ENCODE measurements around the gene TRMT6. TPM values are rescaled to one million over a fixed set of nuclear protein-coding genes. Genes with fewer than 3 reads are reported as not detected.
A peak's percentile ranks its signal among the peaks of the same experiment; 100 is the strongest.

TRMT6 gene
- total RNA-seq, 4 donors from 2014 or later = 4.9 to 13.6 (median 8.6) TPM

DNA sequence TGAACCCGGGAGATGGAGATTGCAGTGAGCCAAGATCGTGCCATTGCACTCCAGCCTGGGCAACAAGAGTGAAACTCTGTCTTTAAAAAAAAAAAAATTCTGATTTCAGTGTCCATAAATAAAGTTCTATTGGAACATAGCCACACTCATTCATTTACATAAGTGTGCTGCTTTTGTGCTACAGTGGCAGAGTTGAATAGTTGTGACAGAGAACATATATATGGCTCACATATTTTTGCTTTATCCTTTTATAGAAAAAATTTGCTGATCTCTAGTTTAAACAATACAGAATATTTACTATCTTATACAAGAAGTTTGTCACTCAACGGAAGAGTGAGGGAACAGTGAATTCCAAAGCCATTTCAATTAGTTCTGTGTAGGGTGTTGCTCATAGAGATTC is 18.1 kb upstream of the TRMT6 start:
- H3K27me3 ChIP-seq = no peaks in the 10 kb centered on the region
- WGBS, 2 donors = 84 to 88% methylated on average over 3 of the region's 3 CpGs
- H3K4me3 ChIP-seq = no peak overlapping the region
- TF ChIP-seq POLR2A (IDR thresholded peaks at IDR 0.05) (no peak), EP300 (IDR thresholded peaks at IDR 0.05) (no peak)
- TF ChIP-seq, protein P1, sequence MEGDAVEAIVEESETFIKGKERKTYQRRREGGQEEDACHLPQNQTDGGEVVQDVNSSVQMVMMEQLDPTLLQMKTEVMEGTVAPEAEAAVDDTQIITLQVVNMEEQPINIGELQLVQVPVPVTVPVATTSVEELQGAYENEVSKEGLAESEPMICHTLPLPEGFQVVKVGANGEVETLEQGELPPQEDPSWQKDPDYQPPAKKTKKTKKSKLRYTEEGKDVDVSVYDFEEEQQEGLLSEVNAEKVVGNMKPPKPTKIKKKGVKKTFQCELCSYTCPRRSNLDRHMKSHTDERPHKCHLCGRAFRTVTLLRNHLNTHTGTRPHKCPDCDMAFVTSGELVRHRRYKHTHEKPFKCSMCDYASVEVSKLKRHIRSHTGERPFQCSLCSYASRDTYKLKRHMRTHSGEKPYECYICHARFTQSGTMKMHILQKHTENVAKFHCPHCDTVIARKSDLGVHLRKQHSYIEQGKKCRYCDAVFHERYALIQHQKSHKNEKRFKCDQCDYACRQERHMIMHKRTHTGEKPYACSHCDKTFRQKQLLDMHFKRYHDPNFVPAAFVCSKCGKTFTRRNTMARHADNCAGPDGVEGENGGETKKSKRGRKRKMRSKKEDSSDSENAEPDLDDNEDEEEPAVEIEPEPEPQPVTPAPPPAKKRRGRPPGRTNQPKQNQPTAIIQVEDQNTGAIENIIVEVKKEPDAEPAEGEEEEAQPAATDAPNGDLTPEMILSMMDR (IDR thresholded peaks at IDR 0.05) = no peak
- H3K9me3 ChIP-seq = no peaks in the 10 kb centered on the region
- no peak overlapping the region for H3K27ac ChIP-seq
- no peaks in the 10 kb centered on the region for H3K4me1 ChIP-seq
- no peak for DNase-seq (ENCODE audit: low spot score in 2 of 2)
- peaks cover 0 to 55% (median 0%) of the 10 kb centered on the region in 3 donors for H3K36me3 ChIP-seq

DNA sequence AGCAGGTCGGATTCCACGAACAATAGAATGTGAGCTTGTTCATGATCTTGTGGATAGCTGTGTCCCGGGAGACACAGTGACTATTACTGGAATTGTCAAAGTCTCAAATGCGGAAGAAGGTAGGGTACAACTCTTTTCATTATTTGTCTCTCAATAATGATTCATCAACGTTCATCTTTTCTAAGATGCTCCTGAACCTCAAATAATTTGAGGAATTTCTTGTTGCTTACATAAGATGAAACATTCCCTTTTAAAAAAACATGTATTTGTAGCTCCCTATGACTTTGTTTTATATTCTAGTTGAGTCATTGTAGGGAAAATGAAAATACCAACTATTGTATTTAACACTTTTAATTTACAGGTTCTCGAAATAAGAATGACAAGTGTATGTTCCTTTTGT is 17.1 kb upstream of the TRMT6 start:
- Histone ChIP-seq H3K9me3 (no peaks in the 10 kb centered on the region), H3K27ac (no peak overlapping the region), H3K4me1 (no peaks in the 10 kb centered on the region), H3K27me3 (no peaks in the 10 kb centered on the region), H3K36me3 (peaks cover 0 to 58% (median 0%) of the 10 kb centered on the region in 3 donors), H3K4me3 (no peak overlapping the region)
- 94 to 95% methylated on average over 6 of the region's 6 CpGs for WGBS, 2 donors
- DNase-seq (ENCODE audit: low spot score in 2 of 2) = no peak
- TF ChIP-seq, protein P1 (IDR thresholded peaks at IDR 0.05) = no peak
- TF ChIP-seq EP300 (IDR thresholded peaks at IDR 0.05) (no peak), POLR2A (IDR thresholded peaks at IDR 0.05) (no peak)

DNA sequence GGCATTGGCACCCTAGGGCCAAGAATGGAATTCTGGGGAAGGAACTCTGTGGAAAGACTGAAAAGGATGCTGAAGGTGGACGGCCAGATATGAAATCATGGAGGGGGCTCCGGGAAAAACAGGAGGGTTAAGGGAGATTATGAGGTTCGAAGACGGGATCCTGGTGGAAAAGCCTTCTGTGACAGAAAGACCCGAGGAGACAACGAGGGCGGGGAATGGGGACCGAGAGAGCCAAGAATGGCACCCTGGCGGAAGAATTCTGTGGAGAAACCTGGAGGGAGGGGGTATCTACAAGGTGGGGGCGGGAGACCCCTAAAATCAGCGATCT is 426 bp downstream of the TRMT6 start:
- H3K4me3 ChIP-seq = peak overlapping the region; percentile 54 to 78 (median 61)
- H3K27ac ChIP-seq = peak overlapping the region in 3 of 4 donors; percentile 57 to 78 (median 71)
- H3K36me3 ChIP-seq = peaks cover 0 to 57% (median 6%) of the 10 kb centered on the region in 3 donors
- WGBS, 2 donors = 1% methylated on average over 11 of the region's 11 CpGs
- H3K27me3 ChIP-seq = no peaks in the 10 kb centered on the region
- H3K4me1 ChIP-seq = peaks cover 0 to 32% (median 13%) of the 10 kb centered on the region in 4 donors
- no peak for DNase-seq (ENCODE audit: low spot score in 2 of 2)
- no peaks in the 10 kb centered on the region for H3K9me3 ChIP-seq
- no peak for TF ChIP-seq POLR2A (IDR thresholded peaks at IDR 0.05)
- TF ChIP-seq EP300 (IDR thresholded peaks at IDR 0.05) = no peak
- TF ChIP-seq, protein P1 (IDR thresholded peaks at IDR 0.05) = no peak

DNA sequence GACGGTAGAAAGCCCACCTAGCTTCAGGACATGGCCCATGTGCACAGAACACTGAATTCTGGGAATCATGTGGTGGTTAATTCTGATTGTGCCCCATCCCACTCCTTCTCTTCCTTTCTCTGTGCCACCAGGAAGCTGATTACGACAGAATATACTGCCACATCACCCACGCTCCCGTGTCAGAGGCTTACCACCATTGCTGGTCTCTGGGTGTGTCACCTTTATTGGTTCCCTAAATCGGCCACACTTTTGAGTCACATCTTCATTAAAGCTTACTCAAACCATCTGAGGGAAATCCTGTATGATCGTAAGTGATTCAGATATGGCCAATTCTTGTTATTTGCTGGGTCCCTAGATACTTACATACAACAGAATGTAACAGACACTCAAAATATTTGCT is 3.1 kb downstream of the TRMT6 start:
- TF ChIP-seq, protein P1 (IDR thresholded peaks at IDR 0.05) = no peak
- TF ChIP-seq EP300 (IDR thresholded peaks at IDR 0.05) = no peak
- H3K9me3 ChIP-seq = no peaks in the 10 kb centered on the region
- H3K27ac ChIP-seq = no peak overlapping the region
- WGBS, 2 donors = 83 to 87% methylated on average over 6 of the region's 6 CpGs
- no peak overlapping the region for H3K4me3 ChIP-seq
- DNase-seq (ENCODE audit: low spot score in 2 of 2) = no peak
- peaks cover 0 to 32% (median 13%) of the 10 kb centered on the region in 4 donors for H3K4me1 ChIP-seq
- no peaks in the 10 kb centered on the region for H3K27me3 ChIP-seq
- H3K36me3 ChIP-seq = peaks cover 0 to 61% (median 15%) of the 10 kb centered on the region in 3 donors

DNA sequence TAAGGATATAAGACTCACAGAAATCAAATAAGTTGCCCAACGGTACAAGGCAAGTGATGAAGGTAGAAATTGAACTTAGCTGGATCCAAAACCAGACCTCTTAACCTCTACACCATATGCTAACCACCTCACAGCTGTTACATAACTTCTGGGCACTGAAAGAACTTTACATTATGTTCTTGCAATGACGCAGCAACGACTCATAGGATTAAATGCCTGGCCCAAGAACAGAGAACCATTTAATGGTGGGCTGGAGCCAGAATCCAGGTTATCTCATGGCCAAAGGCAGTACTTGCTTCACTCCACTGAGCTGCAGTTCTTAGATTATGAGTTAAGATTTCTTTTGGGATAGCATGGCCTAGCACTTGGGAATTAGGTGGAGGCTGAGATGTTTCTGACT is 4.4 kb downstream of the TRMT6 start:
- TF ChIP-seq POLR2A (IDR thresholded peaks at IDR 0.05) (no peak), EP300 (IDR thresholded peaks at IDR 0.05) (no peak)
- TF ChIP-seq, protein P1 (IDR thresholded peaks at IDR 0.05) = no peak
- no peak for DNase-seq (ENCODE audit: low spot score in 2 of 2)
- Histone ChIP-seq H3K4me3 (no peak overlapping the region), H3K27me3 (no peaks in the 10 kb centered on the region), H3K4me1 (peaks cover 0 to 21% (median 8%) of the 10 kb centered on the region in 4 donors), H3K9me3 (no peaks in the 10 kb centered on the region), H3K36me3 (peaks cover 0 to 74% (median 22%) of the 10 kb centered on the region in 3 donors), H3K27ac (no peak overlapping the region)
- 85 to 95% methylated on average over 3 of the region's 3 CpGs for WGBS, 2 donors
